ENCODE measurements around the gene PLB1.

Gene PLB1

GRCh38 chr2:28480403-28481049 lies 15.3 kb upstream of the PLB1 start:
- Histone ChIP-seq H3K79me1 (replicated peaks; ENCODE audit: low read length, poor library complexity, severe bottlenecking) (no peaks in the 10 kb centered on the region), H2AFZ (ENCODE audit: low read depth, low read length) (no peak overlapping the region), H3K23ac (ENCODE audit: low read length in 2 of 2) (no peak overlapping the region), H2BK5ac (ENCODE audit: low read depth, low read length, poor library complexity, severe bottlenecking) (no peak overlapping the region), H3K9ac (ENCODE audit: low read length) (no peak overlapping the region), H3K27ac (ENCODE audit: low read length, poor library complexity, severe bottlenecking) (no peak overlapping the region), H3K4ac (ENCODE audit: low read depth in 1 of 2, low read length in 2 of 2) (no peak overlapping the region), H3K4me1 (ENCODE audit: control insufficient read depth, insufficient read depth, low read depth, low read length) (no peaks in the 10 kb centered on the region), H3K36me3 (ENCODE audit: control insufficient read depth in 1 of 2, insufficient read depth in 2 of 2, low read depth in 1 of 2, low read length in 2 of 2) (no peaks in the 10 kb centered on the region), H3K14ac (ENCODE audit: low read length in 2 of 2) (no peak overlapping the region), H3K18ac (ENCODE audit: low read depth in 1 of 2, low read length in 2 of 2) (no peak overlapping the region), H4K91ac (ENCODE audit: low read length) (no peak overlapping the region), H2BK15ac (ENCODE audit: low read depth, poor library complexity, severe bottlenecking) (no peak overlapping the region), H3K4me3 (ENCODE audit: insufficient read depth in 1 of 2, low read depth in 1 of 2, low read length in 2 of 2) (no peak overlapping the region), H2BK120ac (ENCODE audit: low read depth, low read length) (no peak overlapping the region), H2BK12ac (ENCODE audit: low read length in 2 of 2) (no peak overlapping the region), H3K9me3 (ENCODE audit: control insufficient read depth, low read length) (peaks cover 9% of the 10 kb centered on the region), H2AK5ac (ENCODE audit: low read length, severe bottlenecking) (no peak overlapping the region), H3K27me3 (ENCODE audit: control insufficient read depth in 1 of 2, insufficient read depth in 1 of 2, low read length in 2 of 2) (no peaks in the 10 kb centered on the region), H4K8ac (ENCODE audit: low read length) (no peak overlapping the region), H3K4me2 (ENCODE audit: low read length, poor library complexity, severe bottlenecking) (no peak overlapping the region)
- DNase-seq = no peak
- WGBS = 78% methylated on average over 4 of the region's 5 CpGs

- no peak overlapping the region for H2AFZ ChIP-seq (ENCODE audit: low read depth, low read length)
- no peak overlapping the region for H2BK15ac ChIP-seq (ENCODE audit: low read depth, poor library complexity, severe bottlenecking)
- peaks cover 0 to 9% of the 10 kb centered on the region in 2 experiments for H3K27me3 ChIP-seq (ENCODE audit: control insufficient read depth in 1 of 2, insufficient read depth in 1 of 2, low read length in 2 of 2)
- H3K4me1 ChIP-seq (ENCODE audit: control insufficient read depth, insufficient read depth, low read depth, low read length) = no peaks in the 10 kb centered on the region
- peaks cover 9% of the 10 kb centered on the region for H3K9me3 ChIP-seq (ENCODE audit: control insufficient read depth, low read length)
- H2BK120ac ChIP-seq (ENCODE audit: low read depth, low read length) = no peak overlapping the region
- no peaks in the 10 kb centered on the region for H3K79me1 ChIP-seq (replicated peaks; ENCODE audit: low read length, poor library complexity, severe bottlenecking)
- no peak overlapping the region for H3K18ac ChIP-seq (ENCODE audit: low read depth in 1 of 2, low read length in 2 of 2)
- H4K8ac ChIP-seq (ENCODE audit: low read length) = no peak overlapping the region
- H3K9ac ChIP-seq (ENCODE audit: low read length) = no peak overlapping the region
- 67% methylated on average over 3 of the region's 4 CpGs for WGBS
- no peak overlapping the region for H3K4me2 ChIP-seq (ENCODE audit: low read length, poor library complexity, severe bottlenecking)
- no peak overlapping the region for H4K91ac ChIP-seq (ENCODE audit: low read length)
- no peak overlapping the region for H3K23ac ChIP-seq (ENCODE audit: low read length in 2 of 2)
- no peak for DNase-seq
- no peak overlapping the region for H3K27ac ChIP-seq (ENCODE audit: low read length, poor library complexity, severe bottlenecking)
- H2BK12ac ChIP-seq (ENCODE audit: low read length in 2 of 2) = no peak overlapping the region
- H3K36me3 ChIP-seq (ENCODE audit: control insufficient read depth in 1 of 2, insufficient read depth in 2 of 2, low read depth in 1 of 2, low read length in 2 of 2) = no peaks in the 10 kb centered on the region
- no peak overlapping the region for H3K14ac ChIP-seq (ENCODE audit: low read length in 2 of 2)
- H3K4me3 ChIP-seq (ENCODE audit: insufficient read depth in 1 of 2, low read depth in 1 of 2, low read length in 2 of 2) = no peak overlapping the region
- H2BK5ac ChIP-seq (ENCODE audit: low read depth, low read length, poor library complexity, severe bottlenecking) = no peak overlapping the region
- H3K4ac ChIP-seq (ENCODE audit: low read depth in 1 of 2, low read length in 2 of 2) = no peak overlapping the region
- no peak overlapping the region for H2AK5ac ChIP-seq (ENCODE audit: low read length, severe bottlenecking)
Observed at GRCh38 chr2:28481905-28482304, 14.0 kb upstream of the PLB1 start.

GRCh38 chr2:28484835-28485234 lies 11.0 kb upstream of the PLB1 start:
- Histone ChIP-seq H2AFZ (ENCODE audit: low read depth, low read length) (no peak overlapping the region), H4K91ac (ENCODE audit: low read length) (no peak overlapping the region), H3K4me1 (ENCODE audit: control insufficient read depth, insufficient read depth, low read depth, low read length) (no peaks in the 10 kb centered on the region), H3K18ac (ENCODE audit: low read depth in 1 of 2, low read length in 2 of 2) (no peak overlapping the region), H3K9me3 (ENCODE audit: control insufficient read depth, low read length) (peaks cover 9% of the 10 kb centered on the region), H2AK5ac (ENCODE audit: low read length, severe bottlenecking) (no peak overlapping the region), H3K9ac (ENCODE audit: low read length) (no peak overlapping the region), H3K4me3 (ENCODE audit: insufficient read depth in 1 of 2, low read depth in 1 of 2, low read length in 2 of 2) (no peak overlapping the region), H2BK12ac (ENCODE audit: low read length in 2 of 2) (no peak overlapping the region), H3K27me3 (ENCODE audit: control insufficient read depth in 1 of 2, insufficient read depth in 1 of 2, low read length in 2 of 2) (peaks cover 6 to 22% of the 10 kb centered on the region in 2 experiments), H2BK5ac (ENCODE audit: low read depth, low read length, poor library complexity, severe bottlenecking) (no peak overlapping the region), H4K8ac (ENCODE audit: low read length) (no peak overlapping the region), H3K36me3 (ENCODE audit: control insufficient read depth in 1 of 2, insufficient read depth in 2 of 2, low read depth in 1 of 2, low read length in 2 of 2) (no peaks in the 10 kb centered on the region), H2BK15ac (ENCODE audit: low read depth, poor library complexity, severe bottlenecking) (no peak overlapping the region), H3K4me2 (ENCODE audit: low read length, poor library complexity, severe bottlenecking) (no peak overlapping the region), H3K14ac (ENCODE audit: low read length in 2 of 2) (no peak overlapping the region), H2BK120ac (ENCODE audit: low read depth, low read length) (no peak overlapping the region), H3K27ac (ENCODE audit: low read length, poor library complexity, severe bottlenecking) (no peak overlapping the region), H3K23ac (ENCODE audit: low read length in 2 of 2) (no peak overlapping the region), H3K79me1 (replicated peaks; ENCODE audit: low read length, poor library complexity, severe bottlenecking) (no peaks in the 10 kb centered on the region), H3K4ac (ENCODE audit: low read depth in 1 of 2, low read length in 2 of 2) (no peak overlapping the region)
- WGBS = 93% methylated on average over 3 of the region's 3 CpGs
- DNase-seq = no peak

GRCh38 chr2:28486526-28486925 lies 9.3 kb upstream of the PLB1 start:
- H3K27me3 ChIP-seq (ENCODE audit: control insufficient read depth in 1 of 2, insufficient read depth in 1 of 2, low read length in 2 of 2) = peaks cover 12 to 31% of the 10 kb centered on the region in 2 experiments
- WGBS = 90% methylated on average over 4 of the region's 4 CpGs
- no peak overlapping the region for H2BK15ac ChIP-seq (ENCODE audit: low read depth, poor library complexity, severe bottlenecking)
- no peak overlapping the region for H3K9ac ChIP-seq (ENCODE audit: low read length)
- no peak overlapping the region for H2AFZ ChIP-seq (ENCODE audit: low read depth, low read length)
- no peak overlapping the region for H3K14ac ChIP-seq (ENCODE audit: low read length in 2 of 2)
- H3K9me3 ChIP-seq (ENCODE audit: control insufficient read depth, low read length) = peaks cover 9% of the 10 kb centered on the region
- H2BK12ac ChIP-seq (ENCODE audit: low read length in 2 of 2) = no peak overlapping the region
- H2BK5ac ChIP-seq (ENCODE audit: low read depth, low read length, poor library complexity, severe bottlenecking) = no peak overlapping the region
- H4K8ac ChIP-seq (ENCODE audit: low read length) = no peak overlapping the region
- no peaks in the 10 kb centered on the region for H3K4me1 ChIP-seq (ENCODE audit: control insufficient read depth, insufficient read depth, low read depth, low read length)
- no peak for DNase-seq
- H3K36me3 ChIP-seq (ENCODE audit: control insufficient read depth in 1 of 2, insufficient read depth in 2 of 2, low read depth in 1 of 2, low read length in 2 of 2) = no peaks in the 10 kb centered on the region
- H3K4ac ChIP-seq (ENCODE audit: low read depth in 1 of 2, low read length in 2 of 2) = no peak overlapping the region
- no peaks in the 10 kb centered on the region for H3K79me1 ChIP-seq (replicated peaks; ENCODE audit: low read length, poor library complexity, severe bottlenecking)
- no peak overlapping the region for H4K91ac ChIP-seq (ENCODE audit: low read length)
- no peak overlapping the region for H3K4me2 ChIP-seq (ENCODE audit: low read length, poor library complexity, severe bottlenecking)
- no peak overlapping the region for H2AK5ac ChIP-seq (ENCODE audit: low read length, severe bottlenecking)
- no peak overlapping the region for H2BK120ac ChIP-seq (ENCODE audit: low read depth, low read length)
- H3K18ac ChIP-seq (ENCODE audit: low read depth in 1 of 2, low read length in 2 of 2) = no peak overlapping the region
- H3K4me3 ChIP-seq (ENCODE audit: insufficient read depth in 1 of 2, low read depth in 1 of 2, low read length in 2 of 2) = no peak overlapping the region
- no peak overlapping the region for H3K23ac ChIP-seq (ENCODE audit: low read length in 2 of 2)
- H3K27ac ChIP-seq (ENCODE audit: low read length, poor library complexity, severe bottlenecking) = no peak overlapping the region
